Measurements from ENCODE around the gene BCAS2.

Gene BCAS2

DNA sequence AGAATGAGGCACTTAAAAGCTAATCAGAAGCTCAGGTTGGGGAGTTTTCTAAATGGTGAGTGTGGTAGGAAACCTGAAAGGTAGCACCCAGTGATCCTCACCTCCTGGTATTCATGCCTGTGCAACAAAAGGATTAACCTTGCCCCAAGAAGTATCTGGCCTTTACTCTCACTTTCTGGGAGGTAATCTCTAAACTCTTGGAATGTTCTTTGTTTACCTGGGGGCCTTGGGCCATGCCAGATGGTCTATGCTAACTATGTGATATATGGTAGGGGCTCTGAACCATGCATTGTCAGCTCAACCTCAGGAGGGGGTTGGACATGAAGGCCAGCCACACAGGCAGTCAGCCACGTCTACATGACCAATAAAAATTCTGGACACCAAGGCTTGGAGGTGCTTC lies 46.0 kb downstream of the BCAS2 start:
- H3K4me3 ChIP-seq (ENCODE audit: low read length), result no peak overlapping the region
- no peak for DNase-seq (ENCODE audit: low read depth)
- no peak for TF ChIP-seq CTCF (conservative IDR thresholded peaks at IDR 0.05; ENCODE audit: low read depth, low read length)

DNA sequence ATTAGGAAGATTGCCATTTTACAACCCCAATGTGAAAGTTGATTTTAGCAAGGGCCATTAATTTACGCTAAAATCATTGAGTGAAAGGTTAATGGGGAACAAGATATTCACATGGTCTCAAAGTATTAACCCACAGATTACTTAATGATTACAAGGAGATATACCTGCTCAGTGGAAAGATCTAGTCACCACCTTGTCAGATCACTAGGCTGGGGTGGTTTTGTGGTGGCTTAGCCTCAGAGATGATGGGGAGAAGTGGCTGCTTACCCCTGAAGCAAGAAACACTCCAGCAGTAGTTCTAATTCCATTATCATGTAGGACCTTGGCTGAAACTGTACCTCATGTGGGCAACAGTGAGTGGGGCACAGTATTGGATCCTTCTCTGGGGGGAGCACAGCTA lies 50.3 kb downstream of the BCAS2 start:
- no peak for DNase-seq (ENCODE audit: low read depth)
- H3K4me3 ChIP-seq (ENCODE audit: low read length), result no peak overlapping the region
- no peak for TF ChIP-seq CTCF (conservative IDR thresholded peaks at IDR 0.05; ENCODE audit: low read depth, low read length)

GRCh38 chr1:114530224-114530623 lies 51.2 kb downstream of the BCAS2 start:
- no peak for TF ChIP-seq CTCF (conservative IDR thresholded peaks at IDR 0.05; ENCODE audit: low read depth, low read length)
- DNase-seq (ENCODE audit: low read depth), result no peak
- no peak overlapping the region for H3K4me3 ChIP-seq (ENCODE audit: low read length)

- DNase-seq (ENCODE audit: low read depth), result no peak
- H3K4me3 ChIP-seq (ENCODE audit: low read length), result no peak overlapping the region
- TF ChIP-seq CTCF (conservative IDR thresholded peaks at IDR 0.05; ENCODE audit: low read depth, low read length), result no peak
These were observed 56.5 kb downstream of the BCAS2 start for GRCh38 chr1:114524944-114525343.

- TF ChIP-seq CTCF (conservative IDR thresholded peaks at IDR 0.05; ENCODE audit: low read depth, low read length), result no peak
- no peak overlapping the region for H3K4me3 ChIP-seq (ENCODE audit: low read length)
- DNase-seq (ENCODE audit: low read depth), result no peak
These were observed 59.2 kb downstream of the BCAS2 start for GRCh38 chr1:114522264-114522575.

DNA sequence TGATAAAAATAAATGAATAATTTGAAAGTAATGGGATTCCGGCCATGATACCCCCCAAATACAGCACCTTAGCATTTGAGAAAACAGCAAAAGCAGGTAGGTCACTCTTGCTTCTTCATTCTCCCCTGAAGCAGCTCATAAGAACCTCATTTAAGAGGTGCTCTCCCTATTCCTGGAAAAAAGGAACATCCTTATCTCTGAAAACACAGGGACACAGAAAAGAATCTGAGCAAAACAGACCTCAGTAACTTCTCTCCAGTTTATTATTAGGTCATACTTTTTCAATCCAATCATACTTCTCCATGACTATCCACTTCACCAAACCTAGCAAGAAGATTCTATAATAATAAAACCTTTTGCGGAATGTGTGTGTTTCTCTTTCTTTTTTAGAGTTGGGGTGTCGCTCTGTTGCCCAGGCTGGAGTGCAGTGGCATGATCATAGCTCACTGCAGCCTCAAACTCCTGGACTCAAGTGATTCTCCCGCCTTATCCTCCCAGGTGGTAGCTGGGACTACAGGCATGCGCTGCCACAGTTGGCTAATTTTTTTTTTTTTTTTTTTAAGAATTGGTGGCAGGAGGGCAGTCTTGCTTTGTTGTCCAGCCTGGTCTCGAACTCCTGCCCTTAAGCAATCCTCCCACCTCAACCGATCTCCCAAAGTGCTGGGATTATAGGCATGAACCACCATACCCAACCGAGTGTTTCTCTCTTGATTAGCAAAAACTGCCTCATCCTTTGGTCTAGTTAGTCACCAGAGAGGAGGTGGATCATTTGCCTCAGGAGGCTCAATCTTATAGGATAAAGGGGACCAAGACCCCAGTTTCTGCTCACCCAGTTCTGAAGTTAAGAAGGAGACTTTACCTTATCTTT lies 59.8 kb downstream of the BCAS2 start:
- no peak for TF ChIP-seq CTCF (conservative IDR thresholded peaks at IDR 0.05; ENCODE audit: low read depth, low read length)
- DNase-seq (ENCODE audit: low read depth), result no peak
- no peak overlapping the region for H3K4me3 ChIP-seq (ENCODE audit: low read length)
